ENCODE measurements around the gene CHERP. TPM values are rescaled to one million over a fixed set of nuclear protein-coding genes. Genes with fewer than 3 reads are reported as not detected.

The CHERP gene
- total and polyA plus RNA-seq, 8 donors, result 11.0 to 26.8 (median 17.2) TPM

DNA sequence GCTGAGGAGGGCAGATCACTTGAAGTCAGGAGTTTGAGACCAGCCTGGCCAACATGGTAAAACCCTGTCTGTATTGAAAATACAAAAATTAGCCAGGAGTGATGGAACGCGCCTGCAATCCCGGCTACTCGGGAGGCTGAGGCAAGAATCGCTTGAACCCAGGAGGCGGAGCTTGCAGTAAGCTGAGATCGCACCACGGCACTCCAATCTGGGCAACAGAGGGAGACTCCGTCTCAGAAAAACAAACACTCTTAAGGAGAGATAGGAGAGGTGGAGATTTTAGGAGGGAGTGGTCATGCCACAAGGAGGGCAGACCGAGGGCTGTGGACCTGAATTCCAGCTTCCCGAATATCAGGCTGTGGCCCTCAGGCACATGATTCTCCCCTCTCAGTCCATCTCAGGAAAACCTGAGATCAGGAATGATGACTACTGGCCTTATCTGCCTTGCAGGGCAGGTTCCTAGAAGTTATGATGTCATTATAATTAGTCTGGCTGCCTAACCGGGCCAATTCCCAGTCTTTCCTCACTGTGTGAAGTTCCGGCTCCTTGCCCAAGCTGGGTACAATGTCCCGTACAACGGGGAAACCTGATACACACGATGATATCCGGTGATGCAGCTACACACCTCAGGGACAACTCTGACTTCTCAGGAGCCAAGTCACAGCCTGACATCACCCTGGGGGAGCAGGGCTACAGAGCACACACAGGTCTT, 27.5 kb upstream of the CHERP start:
- Histone ChIP-seq H3K4me3 (peak overlapping the region in 1 of 4 donors; percentile 97), H3K27me3 (no peaks in the 10 kb centered on the region), H3K27ac (peak overlapping the region; percentile 0 to 87 (median 56)), H3K36me3 (peaks cover 2 to 20% (median 13%) of the 10 kb centered on the region in 3 donors), H3K9me3 (no peaks in the 10 kb centered on the region), H3K4me1 (peaks cover 15 to 50% (median 29%) of the 10 kb centered on the region in 3 donors)
- intact Hi-C loops (cut with DNase I), result loop anchor here in 2 of 3 donors (10.0 kb wide), 1 partner anchor 55 kb away; the partner anchor contains the start of gene MED26 (in 2 of the 2)
- 48 to 50% methylated on average over 17 of the region's 17 CpGs for WGBS, 2 donors
- FAIRE-seq (no peak), DNase-seq (peak in 4 of 6 donors; percentile 55 to 78 (median 72)), ATAC-seq (peak; percentile 31 to 51 (median 43))
- TF ChIP-seq, protein P1, sequence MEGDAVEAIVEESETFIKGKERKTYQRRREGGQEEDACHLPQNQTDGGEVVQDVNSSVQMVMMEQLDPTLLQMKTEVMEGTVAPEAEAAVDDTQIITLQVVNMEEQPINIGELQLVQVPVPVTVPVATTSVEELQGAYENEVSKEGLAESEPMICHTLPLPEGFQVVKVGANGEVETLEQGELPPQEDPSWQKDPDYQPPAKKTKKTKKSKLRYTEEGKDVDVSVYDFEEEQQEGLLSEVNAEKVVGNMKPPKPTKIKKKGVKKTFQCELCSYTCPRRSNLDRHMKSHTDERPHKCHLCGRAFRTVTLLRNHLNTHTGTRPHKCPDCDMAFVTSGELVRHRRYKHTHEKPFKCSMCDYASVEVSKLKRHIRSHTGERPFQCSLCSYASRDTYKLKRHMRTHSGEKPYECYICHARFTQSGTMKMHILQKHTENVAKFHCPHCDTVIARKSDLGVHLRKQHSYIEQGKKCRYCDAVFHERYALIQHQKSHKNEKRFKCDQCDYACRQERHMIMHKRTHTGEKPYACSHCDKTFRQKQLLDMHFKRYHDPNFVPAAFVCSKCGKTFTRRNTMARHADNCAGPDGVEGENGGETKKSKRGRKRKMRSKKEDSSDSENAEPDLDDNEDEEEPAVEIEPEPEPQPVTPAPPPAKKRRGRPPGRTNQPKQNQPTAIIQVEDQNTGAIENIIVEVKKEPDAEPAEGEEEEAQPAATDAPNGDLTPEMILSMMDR (IDR thresholded peaks at IDR 0.05), result no peak

- no peak for DNase-seq
- peaks cover 18 to 52% (median 25%) of the 10 kb centered on the region in 3 donors for H3K4me1 ChIP-seq
- 91 to 96% methylated on average over 5 of the region's 5 CpGs for WGBS, 2 donors
- intact Hi-C loops (cut with DNase I), result no loop called here
- H3K27me3 ChIP-seq, result no peaks in the 10 kb centered on the region
- peak overlapping the region in 2 of 4 donors; percentile 11 to 76 for H3K27ac ChIP-seq
- no peak for ATAC-seq
- H3K9me3 ChIP-seq, result no peaks in the 10 kb centered on the region
- TF ChIP-seq, protein P1 (IDR thresholded peaks at IDR 0.05), result no peak
- peaks cover 3 to 26% (median 13%) of the 10 kb centered on the region in 3 donors for H3K36me3 ChIP-seq
- H3K4me3 ChIP-seq, result no peak overlapping the region
- no peak for FAIRE-seq
Measured at GRCh38 chr19:16566702-16567101, 24.5 kb upstream of the CHERP start.

DNA sequence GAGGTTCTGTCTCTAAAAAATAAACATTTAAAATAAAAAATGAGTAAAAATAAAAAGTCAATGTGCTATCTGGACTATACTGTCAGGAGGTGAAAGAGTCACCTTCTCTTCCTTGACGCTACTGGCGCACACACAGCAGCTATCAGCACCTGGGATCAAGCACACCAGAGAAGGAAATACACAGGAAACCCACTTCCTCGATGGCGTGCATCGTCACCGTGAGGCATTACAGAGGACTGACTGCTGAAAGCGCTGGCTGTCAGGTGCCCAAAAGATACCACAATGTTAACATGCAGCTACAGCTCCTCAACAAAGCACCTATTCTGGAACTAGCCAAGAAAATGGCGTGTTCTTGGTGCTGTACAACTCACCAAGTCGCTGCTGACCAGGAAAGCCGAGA, 23.9 kb upstream of the CHERP start:
- 61 to 65% methylated on average over 10 of the region's 10 CpGs for WGBS, 2 donors
- Histone ChIP-seq H3K9me3 (no peaks in the 10 kb centered on the region), H3K27me3 (no peaks in the 10 kb centered on the region), H3K4me3 (no peak overlapping the region), H3K27ac (peak overlapping the region in 3 of 4 donors; percentile 11 to 76 (median 75)), H3K36me3 (peaks cover 3 to 26% (median 16%) of the 10 kb centered on the region in 3 donors), H3K4me1 (peaks cover 18 to 49% (median 24%) of the 10 kb centered on the region in 3 donors)
- no peak for FAIRE-seq
- intact Hi-C loops (cut with DNase I), result no loop called here
- DNase-seq, result no peak
- TF ChIP-seq, protein P1 (IDR thresholded peaks at IDR 0.05), result no peak
- no peak for ATAC-seq

- intact Hi-C loops (cut with DNase I), result no loop called here
- H3K27ac ChIP-seq, result peak overlapping the region in 2 of 4 donors; percentile 75 to 76
- WGBS, 2 donors, result 20 to 26% methylated on average over 7 of the region's 7 CpGs
- no peak for FAIRE-seq
- H3K36me3 ChIP-seq, result peaks cover 3 to 30% (median 17%) of the 10 kb centered on the region in 3 donors
- peak; percentile 74 to 88 (median 86) for ATAC-seq
- TF ChIP-seq, protein P1 (IDR thresholded peaks at IDR 0.05), result no peak
- peak in 1 of 6 donors; percentile 50 for DNase-seq
- peaks cover 12 to 38% (median 18%) of the 10 kb centered on the region in 3 donors for H3K4me1 ChIP-seq
- no peaks in the 10 kb centered on the region for H3K9me3 ChIP-seq
- H3K4me3 ChIP-seq, result no peak overlapping the region
- H3K27me3 ChIP-seq, result no peaks in the 10 kb centered on the region
Measured at GRCh38 chr19:16564842-16565241, 22.6 kb upstream of the CHERP start.

GRCh38 chr19:16562608-16563025, 20.4 kb upstream of the CHERP start:
- Histone ChIP-seq H3K27ac (peak overlapping the region in 1 of 4 donors; percentile 28), H3K36me3 (peaks cover 3 to 32% (median 21%) of the 10 kb centered on the region in 3 donors), H3K9me3 (no peaks in the 10 kb centered on the region), H3K4me3 (no peak overlapping the region), H3K27me3 (no peaks in the 10 kb centered on the region), H3K4me1 (peaks cover 12 to 29% (median 13%) of the 10 kb centered on the region in 3 donors)
- no peak for FAIRE-seq
- no peak for DNase-seq
- WGBS, 2 donors, result 73 to 80% methylated on average over 6 of the region's 6 CpGs
- TF ChIP-seq, protein P1 (IDR thresholded peaks at IDR 0.05), result no peak
- intact Hi-C loops (cut with DNase I), result no loop called here
- no peak for ATAC-seq
